GM19023 (cell line): ENCODE results near the gene IL3RA.
A peak's percentile ranks its signal among the peaks of the same experiment; 100 is the strongest.

ENCODE experiments used
- ATAC-seq: cut with Tn5 transposase; IDR thresholded peaks from one replicate; pipeline ENCODE4 v1.9.1; 2021; ENCODE audit warnings: mild to moderate bottlenecking, moderate library complexity; ENCODE audit not compliant: unreplicated experiment

The IL3RA gene

GRCh38 chrX:1380672-1381233, 44.2 kb downstream of the IL3RA start:
- ATAC-seq: no peak

DNA sequence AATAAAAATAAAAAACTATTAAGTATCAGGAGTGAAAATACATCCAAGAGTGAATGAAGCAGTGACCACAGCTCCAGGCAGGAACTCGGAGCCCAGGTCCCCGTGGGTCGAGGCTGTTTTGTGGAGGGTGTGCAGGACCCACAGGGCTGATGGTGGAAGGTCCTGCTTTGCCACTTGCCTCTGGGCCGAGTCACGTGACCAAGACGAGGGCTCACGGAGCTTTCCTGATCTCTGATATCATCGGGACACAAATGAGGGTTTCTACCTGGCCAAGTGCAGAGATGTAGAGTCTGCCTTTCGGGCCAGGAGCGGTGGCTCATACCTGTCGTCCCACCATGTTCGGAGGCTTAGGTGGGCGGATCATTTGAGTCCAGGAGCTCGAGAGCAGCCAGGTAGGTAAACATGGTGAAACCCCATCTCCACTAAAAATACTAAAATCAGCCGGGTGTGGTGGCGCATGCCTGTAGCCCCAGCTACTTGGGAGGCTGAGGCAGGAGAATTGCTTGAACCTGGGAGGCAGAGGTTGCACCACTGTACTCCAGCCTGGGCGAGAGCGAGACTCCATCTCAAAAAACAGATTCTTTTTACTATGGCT, 48.2 kb downstream of the IL3RA start:
- ATAC-seq: no peak

DNA sequence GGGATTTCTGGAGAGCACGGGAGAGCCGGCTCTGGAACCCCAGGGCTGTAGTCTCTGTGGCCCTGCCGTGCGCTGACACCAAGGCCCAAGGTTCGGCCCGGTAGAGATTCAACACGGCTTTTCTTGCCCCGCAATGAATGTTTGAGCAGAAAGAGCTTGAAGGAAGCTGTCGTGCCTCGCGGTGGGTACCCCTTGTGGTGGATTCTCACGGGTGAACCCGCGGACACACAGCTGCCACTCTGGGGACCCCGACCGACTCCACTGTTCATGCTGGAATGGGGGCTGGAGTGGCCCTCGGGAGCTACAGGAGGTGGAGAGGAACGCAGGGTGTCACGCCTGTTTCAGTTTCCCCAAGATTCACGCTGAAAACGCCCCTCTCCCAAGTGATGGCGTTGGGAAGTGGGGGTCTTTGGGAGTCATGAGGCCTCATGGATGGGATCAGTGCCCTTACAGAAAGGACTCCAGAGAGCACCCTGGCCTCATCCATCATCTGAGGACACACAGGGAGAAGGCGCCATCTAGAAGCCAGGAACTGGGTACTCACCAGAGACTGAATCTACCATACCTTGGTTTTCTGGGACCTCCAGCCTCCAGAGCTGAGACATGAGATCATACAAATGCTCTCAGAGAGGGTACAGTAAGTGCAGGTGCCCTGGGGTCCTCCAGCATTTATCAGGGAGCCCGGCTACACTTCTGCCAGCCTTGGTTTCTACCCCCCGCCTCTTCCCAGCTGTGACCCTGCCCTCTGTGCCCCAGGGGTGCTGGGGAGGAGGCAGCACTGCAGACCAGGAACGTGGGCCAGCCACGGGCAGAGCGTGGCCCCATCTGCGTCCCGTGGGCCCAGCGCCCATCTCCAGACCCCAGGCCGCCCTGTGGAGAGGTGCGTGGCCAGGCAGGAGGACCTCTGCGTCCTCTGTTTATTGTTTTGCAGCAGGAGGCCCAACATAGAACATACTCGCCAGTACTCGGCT, 49.0 kb downstream of the IL3RA start:
- ATAC-seq: no peak

- no peak for ATAC-seq
Measured at GRCh38 chrX:1386338-1387127, 49.9 kb downstream of the IL3RA start.

DNA sequence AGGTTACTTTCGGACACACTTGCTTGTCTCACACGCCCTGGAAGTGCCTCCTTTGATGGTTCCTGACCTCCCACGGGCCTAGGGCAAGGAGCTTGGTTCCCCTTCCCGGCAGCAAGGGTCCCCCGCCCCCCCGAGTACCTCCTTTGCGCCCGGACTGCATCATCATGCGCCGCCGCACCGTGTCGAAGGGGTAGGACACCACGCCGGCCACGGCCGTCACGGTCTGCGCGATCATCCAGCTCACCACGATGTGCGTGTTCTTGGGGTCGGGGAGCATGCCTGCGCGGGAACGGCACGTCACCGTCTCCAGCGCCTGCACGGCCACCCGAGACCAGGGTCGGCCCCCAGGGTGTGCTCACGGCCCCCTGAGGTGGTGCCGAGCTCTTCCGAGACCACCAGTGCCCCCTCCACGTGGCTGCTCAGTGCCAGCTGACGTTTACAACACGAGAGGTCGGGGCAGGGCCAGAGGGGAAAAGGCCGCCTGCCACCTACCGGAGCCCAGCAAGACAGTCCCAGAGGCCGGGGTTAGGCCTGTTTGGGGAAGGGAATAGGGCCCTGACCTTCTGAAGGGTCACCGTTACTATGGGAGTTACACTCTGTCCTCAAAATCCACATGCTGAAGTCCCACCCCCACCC, 50.7 kb downstream of the IL3RA start:
- ATAC-seq: no peak

- no peak for ATAC-seq
Measured at GRCh38 chrX:1388651-1389050, 52.1 kb downstream of the IL3RA start.

- no peak for ATAC-seq
Measured at GRCh38 chrX:1389181-1389992, 52.8 kb downstream of the IL3RA start.

- ATAC-seq: no peak
Measured at GRCh38 chrX:1389993-1390285, 53.4 kb downstream of the IL3RA start.

DNA sequence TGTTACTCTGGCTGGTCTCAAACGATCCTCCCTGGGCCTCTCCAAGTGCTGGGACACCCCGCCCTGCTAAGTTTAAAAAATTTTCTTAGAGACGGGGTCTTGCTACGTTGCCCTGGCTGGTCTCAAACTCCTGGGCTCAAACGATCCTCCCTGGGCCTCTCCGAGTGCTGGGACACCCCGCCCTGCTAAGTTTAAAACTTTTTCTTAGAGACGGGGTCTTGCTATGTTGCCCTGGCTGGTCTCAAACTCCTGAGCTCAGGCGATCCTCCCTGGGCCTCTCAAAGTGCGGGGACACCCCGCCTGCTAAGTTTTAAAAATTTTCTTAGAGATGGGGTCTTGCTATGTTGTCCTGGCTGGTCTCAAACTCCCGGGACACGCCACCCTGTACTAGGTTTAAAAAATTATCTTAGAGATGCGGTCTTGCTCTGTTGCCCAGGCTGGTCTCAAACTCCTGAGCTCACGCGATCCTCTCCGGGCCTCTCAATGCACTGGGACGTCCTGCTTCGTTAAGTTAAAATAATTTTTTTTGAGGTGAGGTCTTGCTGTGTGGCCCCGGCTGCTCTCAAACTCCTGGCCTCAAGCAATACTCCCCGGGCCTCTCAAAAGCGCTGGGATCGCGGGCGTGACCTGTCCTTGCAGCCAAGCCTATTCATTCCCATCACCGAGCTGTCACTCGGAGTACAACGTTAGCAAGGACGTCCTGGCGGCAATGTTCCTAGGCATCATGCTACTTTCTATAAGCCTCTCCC, 54.2 kb downstream of the IL3RA start:
- no peak for ATAC-seq

DNA sequence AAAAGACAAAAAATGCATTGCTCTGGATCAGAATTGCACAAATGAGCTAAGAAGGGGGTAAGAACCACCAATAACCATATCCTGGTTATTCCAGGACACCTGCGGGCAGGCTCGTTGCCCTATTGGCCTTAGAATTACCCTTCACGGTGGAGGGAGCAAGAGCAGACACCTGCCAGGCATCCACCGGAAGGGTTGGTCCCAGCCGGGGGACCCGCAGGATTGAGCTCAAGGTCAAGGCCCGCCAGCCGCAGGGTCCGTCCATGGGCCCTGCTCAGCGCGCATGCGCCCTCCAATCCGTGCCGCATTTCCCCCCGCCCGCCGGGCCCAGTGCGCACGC, 54.8 kb downstream of the IL3RA start:
- no peak for ATAC-seq

- peak; percentile 92 for ATAC-seq
Measured at GRCh38 chrX:1391707-1392375, 55.3 kb downstream of the IL3RA start, which contains the start of gene SLC25A6. TSS of gene SLC25A6 (minus strand) at chrX:1392113. CDS start at chrX:1392009, 104 bp downstream.

- peak; percentile 33 for ATAC-seq
Measured at GRCh38 chrX:1392376-1393068, 55.9 kb downstream of the IL3RA start.

DNA sequence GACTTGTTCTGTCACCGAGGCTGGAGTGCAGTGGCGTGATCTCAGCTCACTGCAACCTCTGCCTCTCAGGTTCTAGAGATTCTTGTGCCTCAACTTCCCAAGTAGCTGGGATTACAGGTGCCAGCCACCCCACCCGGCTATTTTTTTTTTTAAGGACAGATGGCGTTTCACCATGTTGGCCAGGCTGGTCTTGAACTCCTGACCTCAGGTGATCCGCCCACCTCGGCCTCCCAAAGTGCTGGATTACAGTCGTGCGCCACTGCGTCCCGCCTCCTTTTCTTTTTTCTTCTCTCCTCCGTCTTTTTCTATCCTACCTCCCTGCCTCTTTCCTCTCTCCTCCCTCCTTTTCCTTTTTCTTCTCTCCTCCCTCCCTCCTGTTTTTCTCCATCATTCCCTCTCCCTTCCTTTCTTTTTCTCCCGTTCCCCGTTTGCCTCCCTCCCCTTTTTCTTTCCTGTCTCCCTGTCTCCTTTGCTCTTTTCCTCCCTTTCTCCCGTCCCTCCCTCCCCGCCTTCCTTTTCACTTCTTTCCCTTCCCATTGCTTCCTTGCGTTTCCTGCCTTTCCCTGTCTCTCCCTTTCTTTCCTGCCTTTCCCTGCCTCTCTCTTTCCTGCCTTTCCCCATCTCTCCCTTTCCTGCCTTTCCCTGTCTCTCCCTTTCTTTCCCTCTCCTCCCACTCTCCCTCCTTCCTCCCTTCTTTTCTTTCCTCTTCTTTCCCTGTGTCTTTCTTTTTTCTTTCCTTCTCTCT, 57.5 kb downstream of the IL3RA start:
- ATAC-seq: no peak

- ATAC-seq: no peak
Measured at GRCh38 chrX:1394731-1395501, 58.3 kb downstream of the IL3RA start.

DNA sequence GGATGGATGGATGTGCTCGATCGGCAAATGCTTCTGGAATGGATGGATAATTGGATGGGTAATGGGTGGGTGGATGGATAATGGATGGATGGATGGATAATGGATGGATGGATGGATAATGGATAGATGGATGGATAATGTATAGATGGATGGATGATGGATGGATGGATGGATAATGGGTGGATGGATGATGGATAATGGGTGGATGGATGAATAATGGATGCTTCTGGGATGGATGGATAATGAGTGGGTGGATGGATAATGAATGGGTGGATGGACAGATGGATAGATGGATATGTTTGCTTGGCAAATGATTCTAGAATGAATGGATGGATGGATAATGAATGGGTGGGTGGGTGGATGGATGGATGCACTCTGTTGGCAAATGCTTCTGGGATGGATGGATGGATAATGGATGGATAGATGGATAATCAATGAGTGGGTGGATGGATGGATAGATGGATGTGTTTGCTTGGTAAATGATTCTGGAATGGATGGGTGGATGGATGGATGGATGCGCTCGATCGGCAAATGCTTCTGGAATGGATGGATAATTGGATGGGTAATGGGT, 59.1 kb downstream of the IL3RA start:
- ATAC-seq: no peak

DNA sequence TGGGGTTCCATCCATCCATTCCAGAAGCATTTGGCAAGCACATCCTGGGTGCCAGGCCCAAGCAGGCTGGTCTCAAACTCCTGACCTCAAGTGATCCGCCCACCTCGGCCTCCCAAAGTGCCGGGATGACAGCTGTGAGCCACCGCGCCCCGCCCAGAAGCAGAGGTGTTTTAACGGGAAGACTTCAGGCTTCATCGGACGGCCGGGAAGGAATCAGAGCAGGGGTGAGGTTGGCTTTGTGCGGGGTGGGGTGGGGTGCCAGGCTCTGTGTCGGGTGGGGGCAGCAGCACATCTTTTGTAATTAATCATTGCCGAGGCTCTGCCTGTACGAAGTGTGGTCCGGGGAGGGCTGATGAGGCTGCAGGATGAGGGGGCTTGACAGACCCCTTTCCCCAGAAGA, 60.4 kb downstream of the IL3RA start:
- ATAC-seq: no peak
